RWPE1 (cell line): Measurements from ENCODE around the gene EPO.
"Not testable (repeated sequence)": the region's sequence is repeated elsewhere in the genome, so short reads cannot be mapped to it uniquely, and the experiment has no call there.

Source experiments
- CTCF ChIA-PET: fragments of 350-600 bp; sonication (Branson Sonifier 250); formaldehyde crosslinking; extraction: SDS; loops from one replicate; lab custom pipeline; 2021; lab: Yijun Ruan, JAX
- POLR2A ChIA-PET: fragments of 400-600 bp; formaldehyde crosslinking; extraction: SDS; loops from one replicate; lab custom pipeline; 2020; ENCODE audit warnings: antibody characterized with exemption; ENCODE audit not compliant: low non-redundant PET; lab: Yijun Ruan, JAX
- DNase-seq: peaks from one replicate; pipeline ENCODE4 v3.0.0; 2012; ENCODE audit warnings: low spot score
- H3K27ac ChIP-seq: fragments of 450-650 bp; 2 replicates; pipeline ENCODE4 v1.5.1; 2017
- CTCF ChIP-seq: fragments of 450-650 bp; conservative IDR thresholded peaks from 2 replicates; pipeline ENCODE4 v1.5.1; 2017; ENCODE audit warnings: low read depth, mild to moderate bottlenecking

EPO gene

GRCh38 chr7:100696123-100696521, 24.1 kb upstream of the EPO start:
- CTCF ChIA-PET = interaction anchor here (2.8 kb wide), 1 partner anchor 9 kb away, joined by 15 read pairs; the partner anchor contains the start of gene POP7
- H3K27ac ChIP-seq = no peak overlapping the region
- no peak for TF ChIP-seq CTCF
- no peak for DNase-seq
- POLR2A ChIA-PET = no interaction called here

GRCh38 chr7:100699018-100699417, 21.2 kb upstream of the EPO start:
- TF ChIP-seq CTCF = no peak
- ChIA-PET POLR2A (no interaction called here), CTCF (interaction anchor here (0.6 to 1.2 kb wide), 3 partner anchors 9 to 153 kb away, joined by 3 to 6 read pairs (median 4); partner anchors contain the start of gene SLC12A9)

GRCh38 chr7:100701089-100701488, 19.2 kb upstream of the EPO start:
- ChIA-PET POLR2A (interaction anchor here (0.5 kb wide), 1 partner anchor 11 kb away, joined by 7 read pairs; no protein-coding TSS in a partner anchor), CTCF (interaction anchor here (0.6 kb wide), 1 partner anchor 9 kb away, joined by 4 read pairs; no protein-coding TSS in a partner anchor)
- DNase-seq, H3K27ac ChIP-seq: not testable (repeated sequence)

More at GRCh38 chr7:100699018-100699417, 21.2 kb upstream of the EPO start:
- H3K27ac ChIP-seq = no peak overlapping the region
- no peak for DNase-seq

- H3K27ac ChIP-seq = peak overlapping the region; percentile 85
- ChIA-PET POLR2A (interaction anchor here (0.5 to 0.9 kb wide), 4 partner anchors 12 to 276 kb away, joined by 3 to 7 read pairs (median 4); partner anchors contain the start of genes MEPCE and SLC12A9), CTCF (interaction anchor here (0.5 to 2.4 kb wide), 27 partner anchors 9 to 1195 kb away, joined by 3 to 32 read pairs (median 4); partner anchors contain the start of genes EPO, GIGYF1 and SLC12A9)
- peak; percentile 97 for TF ChIP-seq CTCF
- peak; percentile 74 for DNase-seq
These were observed 14.9 kb upstream of the EPO start for GRCh38 chr7:100705320-100705752.

- ChIA-PET POLR2A (interaction anchor here (0.7 to 0.9 kb wide), 4 partner anchors 13 to 276 kb away, joined by 3 to 7 read pairs (median 5); partner anchors contain the start of genes FBXO24, MEPCE and SLC12A9), CTCF (interaction anchor here (0.5 to 2.4 kb wide), 29 partner anchors 9 to 1195 kb away, joined by 3 to 32 read pairs (median 4); partner anchors contain the start of genes EPO, GIGYF1 and SLC12A9)
- H3K27ac ChIP-seq = peak within 1 kb of the TSS; percentile 85
- TF ChIP-seq CTCF = no peak
- peak; percentile 96 for DNase-seq
These were observed 14.3 kb upstream of the EPO start, which contains the start of gene POP7 for GRCh38 chr7:100705753-100706671. Gene POP7 (plus strand): TSS chr7:100706121. CDS start chr7:100706831, 710 bp downstream.

GRCh38 chr7:100706672-100707311, 13.5 kb upstream of the EPO start:
- ChIA-PET CTCF (interaction anchor here (0.7 to 2.4 kb wide), 4 partner anchors 12 to 574 kb away, joined by 3 to 32 read pairs (median 11); partner anchors contain the start of genes GIGYF1 and SLC12A9), POLR2A (no interaction called here)
- peak overlapping the region; percentile 85 for H3K27ac ChIP-seq
- no peak for DNase-seq
- no peak for TF ChIP-seq CTCF
